MM.1S (cell line): Measurements from ENCODE around the gene CACNB4.
A peak's percentile ranks its signal among the peaks of the same experiment; 100 is the strongest.

Experiments used
- DNase-seq: peaks from one replicate; pipeline ENCODE4 v3.0.0-alpha.2; 2015
- H2AFZ ChIP-seq: fragments of 300-600 bp; sonication (generic); 2 replicates; pipeline ENCODE4 v1.6.0; 2016; ENCODE audit warnings: antibody characterized with exemption, low read length
- H3F3A ChIP-seq: fragments of 300-600 bp; sonication (generic); 2 replicates; pipeline ENCODE4 v1.6.1; 2016; ENCODE audit warnings: mild to moderate bottlenecking, antibody characterized with exemption, low read length, moderate library complexity, mixed read lengths; ENCODE audit not compliant: insufficient read depth
- H3K27ac ChIP-seq: fragments of 300-600 bp; sonication (generic); 2 replicates; pipeline ENCODE4 v1.5.1; 2016; ENCODE audit warnings: mild to moderate bottlenecking, low read length
- H3K27me3 ChIP-seq: fragments of 300-600 bp; sonication (generic); replicated peaks from 2 replicates; pipeline ENCODE4 v1.6.0; 2016; ENCODE audit warnings: low read length; ENCODE audit not compliant: insufficient read depth
- H3K36me3 ChIP-seq: fragments of 300-600 bp; sonication (generic); replicated peaks from 2 replicates; pipeline ENCODE4 v1.6.1; 2016; ENCODE audit warnings: mild to moderate bottlenecking, low read length, mixed read lengths; ENCODE audit not compliant: insufficient read depth
- H3K4me1 ChIP-seq: fragments of 300-600 bp; sonication (generic); 2 replicates; pipeline ENCODE4 v1.6.1; 2016; ENCODE audit warnings: low read length, mixed read lengths
- H3K4me2 ChIP-seq: fragments of 300-600 bp; sonication (generic); 2 replicates; pipeline ENCODE4 v1.6.0; 2016; ENCODE audit warnings: low read depth, low read length
- H3K4me3 ChIP-seq: fragments of 300-600 bp; sonication (generic); 2 replicates; pipeline ENCODE4 v1.5.1; 2016; ENCODE audit warnings: low read length, mixed read lengths
- H3K79me2 ChIP-seq: fragments of 300-600 bp; sonication (generic); 2 replicates; pipeline ENCODE4 v1.6.1; 2016; ENCODE audit warnings: mixed run types, low read length, mixed read lengths
- H3K9ac ChIP-seq: fragments of 300-600 bp; sonication (generic); 2 replicates; pipeline ENCODE4 v1.6.1; 2016; ENCODE audit warnings: low read length, mixed read lengths
- H3K9me2 ChIP-seq: fragments of 300-600 bp; sonication (generic); replicated peaks from 2 replicates; pipeline ENCODE4 v1.6.1; 2016; ENCODE audit warnings: mild to moderate bottlenecking, low read length, mixed read lengths; ENCODE audit not compliant: insufficient read depth
- H3K9me3 ChIP-seq: fragments of 300-600 bp; sonication (generic); replicated peaks from 2 replicates; pipeline ENCODE4 v1.6.1; 2016; ENCODE audit warnings: mild to moderate bottlenecking, low read length, mixed read lengths; ENCODE audit not compliant: insufficient read depth
- H4K20me1 ChIP-seq: fragments of 300-600 bp; sonication (generic); 2 replicates; pipeline ENCODE4 v1.6.1; 2016; ENCODE audit warnings: mild to moderate bottlenecking, low read length, moderate library complexity, mixed read lengths; ENCODE audit not compliant: insufficient read depth
- CTCF ChIP-seq: fragments of 300-600 bp; sonication (generic); IDR thresholded peaks from 2 replicates; pipeline ENCODE4 v1.5.1; 2016; ENCODE audit warnings: antibody characterized with exemption, low read length, mixed read lengths
- EZH2 ChIP-seq: fragments of 300-600 bp; sonication (generic); optimal IDR thresholded peaks from 2 replicates; pipeline ENCODE3; 2017; ENCODE audit warnings: low read depth, mild to moderate bottlenecking, antibody characterized with exemption, low read length, mixed read lengths
- EZH2phosphoT487 ChIP-seq: fragments of 300-600 bp; sonication (generic); IDR thresholded peaks from 2 replicates; pipeline ENCODE4 v1.6.1; 2018; ENCODE audit warnings: antibody characterized with exemption, low read length

Gene CACNB4

GRCh38 chr2:151828890-151829324, 269.9 kb downstream of the CACNB4 start:
- Histone ChIP-seq H3K9me3 (no peaks in the 10 kb centered on the region), H3K27me3 (no peaks in the 10 kb centered on the region), H2AFZ (peak overlapping the region; percentile 91), H3K27ac (peak overlapping the region; percentile 78), H3K9me2 (no peaks in the 10 kb centered on the region), H4K20me1 (no peaks in the 10 kb centered on the region), H3K36me3 (no peaks in the 10 kb centered on the region), H3F3A (no peaks in the 10 kb centered on the region), H3K4me1 (peaks cover 13% of the 10 kb centered on the region), H3K9ac (peak overlapping the region; percentile 65), H3K79me2 (peaks cover 42% of the 10 kb centered on the region), H3K4me3 (peak overlapping the region; percentile 57), H3K4me2 (peak overlapping the region; percentile 82)
- DNase-seq, result no peak
- no peak for TF ChIP-seq EZH2phosphoT487
- TF ChIP-seq EZH2, result no peak
- no peak for TF ChIP-seq CTCF

GRCh38 chr2:151828143-151828889, 270.5 kb downstream of the CACNB4 start, which contains the start of gene ARL5A:
Gene ARL5A (minus strand): TSS chr2:151828421. CDS start chr2:151828176, 245 bp downstream.
- Histone ChIP-seq H3K27ac (peak within 1 kb of the TSS; percentile 78), H3K9me2 (no peaks in the 10 kb centered on the region), H3F3A (no peaks in the 10 kb centered on the region), H3K27me3 (no peaks in the 10 kb centered on the region), H3K9me3 (no peaks in the 10 kb centered on the region), H4K20me1 (no peaks in the 10 kb centered on the region), H3K4me2 (peak within 1 kb of the TSS; percentile 88), H3K36me3 (no peaks in the 10 kb centered on the region), H3K4me1 (peaks cover 13% of the 10 kb centered on the region), H3K9ac (peak within 1 kb of the TSS; percentile 95), H2AFZ (peak within 1 kb of the TSS; percentile 91), H3K4me3 (peak within 1 kb of the TSS; percentile 91), H3K79me2 (peaks cover 48% of the 10 kb centered on the region)
- DNase-seq, result peak; percentile 96
- TF ChIP-seq EZH2 (no peak), CTCF (no peak), EZH2phosphoT487 (no peak)

- DNase-seq, result peak; percentile 25
- peak overlapping the region; percentile 81 for H2AFZ ChIP-seq
Observed at GRCh38 chr2:151827564-151828142, 271.2 kb downstream of the CACNB4 start.

More at GRCh38 chr2:151827564-151828142, 271.2 kb downstream of the CACNB4 start:
- Histone ChIP-seq H3K9ac (peak overlapping the region; percentile 95), H3K27ac (peak overlapping the region; percentile 48; the same call in 1 of the 2 replicates), H3F3A (no peaks in the 10 kb centered on the region), H4K20me1 (no peaks in the 10 kb centered on the region), H3K9me2 (no peaks in the 10 kb centered on the region), H3K36me3 (no peaks in the 10 kb centered on the region), H3K9me3 (no peaks in the 10 kb centered on the region), H3K4me1 (peaks cover 13% of the 10 kb centered on the region), H3K4me2 (peak overlapping the region; percentile 88), H3K79me2 (peaks cover 55% of the 10 kb centered on the region), H3K4me3 (peak overlapping the region; percentile 91), H3K27me3 (no peaks in the 10 kb centered on the region)
- TF ChIP-seq CTCF (no peak), EZH2phosphoT487 (no peak), EZH2 (no peak)
